Neuronal stem cell (in vitro differentiated cells): ENCODE data around the gene MEI4.

Experiments used
- DNase-seq: peaks from one replicate; pipeline ENCODE4 v3.0.0-alpha.2; 2013; ENCODE audit warnings: low spot score
- H2AFZ ChIP-seq: one replicate; pipeline ENCODE4 v1.6.1; 2013; ENCODE audit warnings: mild to moderate bottlenecking, low read length, inconsistent platforms
- H2AK5ac ChIP-seq: 2 replicates; pipeline ENCODE4 v1.6.1; 2013; ENCODE audit warnings: low read depth, mild to moderate bottlenecking, inconsistent platforms, low read length, moderate library complexity, mixed read lengths
- H2BK120ac ChIP-seq: 2 replicates; pipeline ENCODE4 v1.6.1; 2013; ENCODE audit warnings: low read depth, mild to moderate bottlenecking, inconsistent platforms, low read length, moderate library complexity, mixed read lengths
- H2BK12ac ChIP-seq: one replicate; pipeline ENCODE4 v1.6.1; 2013; ENCODE audit warnings: low read length, inconsistent platforms
- H2BK15ac ChIP-seq: 2 replicates; pipeline ENCODE4 v1.6.1; 2013; ENCODE audit warnings: mild to moderate bottlenecking, low read length, inconsistent platforms, mixed read lengths
- H2BK5ac ChIP-seq: one replicate; pipeline ENCODE4 v1.6.1; 2013; ENCODE audit warnings: inconsistent platforms, mild to moderate bottlenecking, low read length, moderate library complexity
- H3K14ac ChIP-seq: one replicate; pipeline ENCODE4 v1.6.1; 2013; ENCODE audit warnings: low read length, inconsistent platforms
- H3K18ac ChIP-seq: 2 replicates; pipeline ENCODE4 v1.6.1; 2013; ENCODE audit warnings: low read length, inconsistent platforms
- H3K23ac ChIP-seq: 2 replicates; pipeline ENCODE4 v1.6.1; 2013; ENCODE audit warnings: low read depth, mild to moderate bottlenecking, mixed read lengths, low read length, inconsistent platforms; ENCODE audit not compliant: poor library complexity
- H3K27ac ChIP-seq: replicated peaks from 3 replicates; pipeline ENCODE4 v1.5.1; 2013; ENCODE audit warnings: low read length, inconsistent platforms
- H3K27me3 ChIP-seq, 3 experiments: 2 replicates each; pipeline ENCODE4 v1.6.1; 2013; ENCODE audit warnings: low read length in 3 of 3, mild to moderate bottlenecking in 2 of 3, inconsistent platforms in 1 of 3, low read depth in 1 of 3, mixed read lengths in 1 of 3, moderate library complexity in 1 of 3; ENCODE audit not compliant: control insufficient read depth in 3 of 3, insufficient read depth in 3 of 3
- H3K36me3 ChIP-seq, 2 donors: replicated peaks in 1 of 2; 2 replicates each; pipeline ENCODE4 v1.6.1; 2013; ENCODE audit warnings: low read length in 2 of 2; ENCODE audit not compliant: control insufficient read depth in 2 of 2, insufficient read depth in 2 of 2
- H3K4ac ChIP-seq: 2 replicates; pipeline ENCODE4 v1.6.1; 2013; ENCODE audit warnings: inconsistent platforms, mild to moderate bottlenecking, low read length, moderate library complexity
- H3K4me1 ChIP-seq, 2 donors: 1 replicate in 1 of 2; 2 replicates in 1 of 2; pipeline ENCODE4 v1.6.1; 2013; ENCODE audit warnings: low read length in 2 of 2, low read depth in 1 of 2; ENCODE audit not compliant: control insufficient read depth in 2 of 2, insufficient read depth in 1 of 2
- H3K4me2 ChIP-seq: one replicate; pipeline ENCODE4 v1.6.1; 2013; ENCODE audit warnings: mild to moderate bottlenecking, low read length, inconsistent platforms; ENCODE audit not compliant: insufficient read depth, poor library complexity, severe bottlenecking
- H3K4me3 ChIP-seq, 2 donors: 2 replicates each; pipeline ENCODE4 v1.5.1; 2013; ENCODE audit warnings: low read length in 2 of 2, mild to moderate bottlenecking in 2 of 2, inconsistent platforms in 1 of 2, moderate library complexity in 1 of 2
- H3K79me1 ChIP-seq: one replicate; pipeline ENCODE4 v1.6.1; 2013; ENCODE audit warnings: low read depth, mild to moderate bottlenecking, inconsistent platforms, low read length, moderate library complexity
- H3K9ac ChIP-seq: one replicate; pipeline ENCODE4 v1.6.1; 2013; ENCODE audit warnings: mild to moderate bottlenecking, low read depth, low read length, inconsistent platforms; ENCODE audit not compliant: poor library complexity
- H3K9me3 ChIP-seq, 2 donors: replicated peaks in 1 of 2; 2 replicates each; pipeline versions ENCODE3 to v1.6.1; 2013; ENCODE audit warnings: low read length in 2 of 2, mild to moderate bottlenecking in 2 of 2, inconsistent platforms in 1 of 2, low read depth in 1 of 2, mixed read lengths in 1 of 2, moderate library complexity in 1 of 2; ENCODE audit not compliant: control insufficient read depth in 2 of 2, insufficient read depth in 1 of 2
- H4K8ac ChIP-seq: one replicate; pipeline ENCODE4 v1.6.1; 2013; ENCODE audit warnings: low read depth, mild to moderate bottlenecking, inconsistent platforms, low read length, moderate library complexity
- H4K91ac ChIP-seq: one replicate; pipeline ENCODE4 v1.6.1; 2013; ENCODE audit warnings: low read length, low read depth, mild to moderate bottlenecking, inconsistent platforms; ENCODE audit not compliant: poor library complexity
- WGBS, 2 donors: extraction: QIAGEN DNeasy Blood & Tissue Kit; methylation state at CpG; one replicate each; pipeline ENCODE4 v1.1.7; 2013; ENCODE audit warnings: missing lambda C conversion rate in 2 of 2, mixed read lengths in 1 of 2; ENCODE audit not compliant: insufficient read length in 2 of 2, insufficient replicate concordance in 1 of 2; ENCODE audit errors: extremely low coverage in 2 of 2; 5-methylcytosine and 5-hydroxymethylcytosine counted together

MEI4 gene

DNA sequence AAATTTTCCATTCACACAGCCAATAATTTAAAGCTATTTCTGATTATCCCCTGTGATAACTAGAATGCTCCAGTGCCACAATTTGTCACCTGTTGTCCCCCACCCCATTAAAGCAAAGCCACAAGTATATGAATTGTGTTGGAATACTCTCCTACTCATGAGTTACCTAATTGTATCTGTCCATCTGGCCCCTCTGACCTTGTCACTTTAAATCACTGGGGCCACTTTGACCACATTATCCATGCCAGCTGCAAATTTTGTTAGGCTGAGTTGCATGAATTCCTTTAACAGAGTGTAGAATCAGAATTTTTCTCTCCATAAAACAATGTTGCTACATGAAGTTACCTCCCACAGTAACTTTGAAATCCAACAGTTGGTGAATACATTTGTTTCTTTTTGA, 204.6 kb downstream of the MEI4 start:
- Histone ChIP-seq H4K91ac (no peak overlapping the region), H3K18ac (no peak overlapping the region), H3K9ac (no peak overlapping the region), H3K4me3 (no peak overlapping the region), H3K9me3 (no peaks in the 10 kb centered on the region), H2AK5ac (no peak overlapping the region), H3K27ac (no peak overlapping the region), H3K4me2 (no peak overlapping the region), H3K4me1 (no peaks in the 10 kb centered on the region), H2BK120ac (no peak overlapping the region), H2BK5ac (no peak overlapping the region), H2BK12ac (no peak overlapping the region), H2BK15ac (no peak overlapping the region), H2AFZ (no peak overlapping the region), H3K23ac (no peak overlapping the region), H3K27me3 (no peaks in the 10 kb centered on the region), H3K36me3 (no peaks in the 10 kb centered on the region), H4K8ac (no peak overlapping the region), H3K79me1 (no peaks in the 10 kb centered on the region), H3K4ac (no peak overlapping the region), H3K14ac (no peak overlapping the region)
- no peak for DNase-seq

DNA sequence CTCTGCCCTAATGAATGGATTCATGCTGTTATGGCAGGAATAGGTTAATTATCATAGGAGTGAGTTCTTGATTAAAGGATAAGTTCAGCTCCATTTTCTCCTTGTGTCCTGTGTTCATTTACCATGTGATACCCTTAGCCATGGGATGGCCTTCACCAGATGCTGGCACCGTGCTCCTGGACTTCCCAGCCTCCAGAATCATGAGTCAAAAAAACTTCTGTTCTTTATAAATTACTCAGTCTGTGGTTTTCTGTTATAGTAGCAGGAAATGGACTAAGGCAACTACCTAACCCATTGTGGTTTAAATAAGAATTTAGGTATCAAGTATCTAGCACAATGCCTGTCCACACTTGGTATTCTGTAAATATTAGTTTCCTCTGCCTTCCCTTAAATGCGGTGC, 223.5 kb downstream of the MEI4 start:
- no peaks in the 10 kb centered on the region for H3K4me1 ChIP-seq
- WGBS, 2 donors: no CpG with 5 or more reads among the region's 2 CpGs
- no peak overlapping the region for H2AK5ac ChIP-seq
- DNase-seq: no peak
- no peak overlapping the region for H3K4me3 ChIP-seq
- no peak overlapping the region for H3K4ac ChIP-seq
- H2BK15ac ChIP-seq: no peak overlapping the region
- no peaks in the 10 kb centered on the region for H3K27me3 ChIP-seq
- H4K8ac ChIP-seq: no peak overlapping the region
- no peak overlapping the region for H2BK120ac ChIP-seq
- no peak overlapping the region for H3K4me2 ChIP-seq
- no peak overlapping the region for H2AFZ ChIP-seq
- no peak overlapping the region for H4K91ac ChIP-seq
- H2BK5ac ChIP-seq: no peak overlapping the region
- no peak overlapping the region for H3K14ac ChIP-seq
- no peaks in the 10 kb centered on the region for H3K36me3 ChIP-seq
- no peak overlapping the region for H3K18ac ChIP-seq
- no peaks in the 10 kb centered on the region for H3K9me3 ChIP-seq
- no peak overlapping the region for H2BK12ac ChIP-seq
- H3K9ac ChIP-seq: no peak overlapping the region
- H3K79me1 ChIP-seq: no peaks in the 10 kb centered on the region
- no peak overlapping the region for H3K27ac ChIP-seq
- no peak overlapping the region for H3K23ac ChIP-seq

- H3K4me1 ChIP-seq: no peaks in the 10 kb centered on the region
- H3K23ac ChIP-seq: no peak overlapping the region
- no peak overlapping the region for H3K18ac ChIP-seq
- WGBS, 2 donors: no CpG with 5 or more reads among the region's 2 CpGs
- H2AFZ ChIP-seq: no peak overlapping the region
- no peak overlapping the region for H3K4me3 ChIP-seq
- H3K79me1 ChIP-seq: no peaks in the 10 kb centered on the region
- H3K4ac ChIP-seq: no peak overlapping the region
- DNase-seq: no peak
- H2BK15ac ChIP-seq: no peak overlapping the region
- H3K4me2 ChIP-seq: no peak overlapping the region
- no peak overlapping the region for H4K8ac ChIP-seq
- no peaks in the 10 kb centered on the region for H3K27me3 ChIP-seq
- no peak overlapping the region for H4K91ac ChIP-seq
- no peak overlapping the region for H3K27ac ChIP-seq
- no peak overlapping the region for H3K9ac ChIP-seq
- H3K14ac ChIP-seq: no peak overlapping the region
- no peak overlapping the region for H2BK12ac ChIP-seq
- H2AK5ac ChIP-seq: no peak overlapping the region
- no peak overlapping the region for H2BK5ac ChIP-seq
- no peaks in the 10 kb centered on the region for H3K9me3 ChIP-seq
- no peaks in the 10 kb centered on the region for H3K36me3 ChIP-seq
- no peak overlapping the region for H2BK120ac ChIP-seq
Measured at GRCh38 chr6:77879527-77879926, 226.7 kb downstream of the MEI4 start.

DNA sequence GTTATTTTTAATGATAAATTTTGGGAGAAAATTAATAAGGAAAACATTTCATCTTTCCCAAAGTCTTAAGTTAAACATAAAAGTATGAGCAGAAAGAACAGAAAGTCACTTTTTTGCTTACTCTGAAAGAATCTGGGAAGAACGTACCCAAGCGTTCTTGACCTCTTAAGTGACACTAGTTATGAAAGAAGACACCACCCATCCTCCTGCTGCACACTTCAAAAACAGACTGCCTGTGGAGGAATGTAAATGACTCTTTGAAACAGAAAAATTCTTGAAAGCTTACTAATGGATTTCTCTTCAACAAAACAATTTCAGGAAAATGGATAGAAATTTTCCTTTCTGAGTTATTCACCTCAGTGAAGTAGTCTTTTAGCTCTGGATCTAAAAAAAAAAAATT, 227.7 kb downstream of the MEI4 start:
- Histone ChIP-seq H3K4me2 (no peak overlapping the region), H3K4ac (no peak overlapping the region), H3K27ac (no peak overlapping the region), H2AFZ (no peak overlapping the region), H3K23ac (no peak overlapping the region), H3K4me1 (no peaks in the 10 kb centered on the region), H3K9ac (no peak overlapping the region), H3K36me3 (no peaks in the 10 kb centered on the region), H2BK120ac (no peak overlapping the region), H2BK5ac (no peak overlapping the region), H4K91ac (no peak overlapping the region), H2BK12ac (no peak overlapping the region), H3K9me3 (no peaks in the 10 kb centered on the region), H3K4me3 (no peak overlapping the region), H3K27me3 (no peaks in the 10 kb centered on the region), H3K79me1 (no peaks in the 10 kb centered on the region), H4K8ac (no peak overlapping the region), H2AK5ac (no peak overlapping the region), H3K14ac (no peak overlapping the region), H2BK15ac (no peak overlapping the region), H3K18ac (no peak overlapping the region)
- no CpG with 5 or more reads among the region's 2 CpGs for WGBS, 2 donors
- DNase-seq: no peak
